Astrocyte (in vitro differentiated cells and primary cell): ENCODE data around the gene POU2F1. TPM values are rescaled to one million over a fixed set of nuclear protein-coding genes. Genes with fewer than 3 reads are reported as not detected.

Experiments used
- DNase-seq: peaks from one replicate; pipeline ENCODE4 v3.0.0-alpha.2; 2010; ENCODE audit warnings: low read depth
- FAIRE-seq: peaks from 2 replicates; lab custom pipeline; 2011; peaks lifted over from hg19 to GRCh38; lab: Jason Lieb, UNC
- H2AFZ ChIP-seq: 2 replicates; pipeline ENCODE4 v1.6.0; 2012; ENCODE audit warnings: low read depth, low read length, inconsistent platforms
- H3K27ac ChIP-seq: 2 replicates; pipeline ENCODE4 v1.5.1; 2011; ENCODE audit warnings: low read depth, low read length, inconsistent platforms
- H3K27me3 ChIP-seq: 2 replicates; pipeline ENCODE4 v1.6.0; 2011; ENCODE audit warnings: low read length, inconsistent platforms; ENCODE audit not compliant: insufficient read depth
- H3K36me3 ChIP-seq: 2 replicates; pipeline ENCODE4 v1.5.1; 2011; ENCODE audit warnings: low read length, inconsistent platforms; ENCODE audit not compliant: insufficient read depth
- H3K4me1 ChIP-seq: 2 replicates; pipeline ENCODE4 v1.5.1; 2011; ENCODE audit warnings: low read length, inconsistent platforms; ENCODE audit not compliant: insufficient read depth
- H3K4me2 ChIP-seq: 2 replicates; pipeline ENCODE4 v1.6.0; 2012; ENCODE audit warnings: low read length, inconsistent platforms
- H3K4me3 ChIP-seq: 2 replicates; pipeline ENCODE4 v1.5.1; 2011; ENCODE audit warnings: low read depth, mild to moderate bottlenecking, low read length, inconsistent platforms; ENCODE audit not compliant: insufficient read depth
- H3K79me2 ChIP-seq: 2 replicates; pipeline ENCODE4 v1.6.0; 2012; ENCODE audit warnings: mild to moderate bottlenecking, low read length, inconsistent platforms; ENCODE audit not compliant: insufficient read depth
- H3K9ac ChIP-seq: 2 replicates; pipeline ENCODE4 v1.6.0; 2012; ENCODE audit warnings: mild to moderate bottlenecking, low read length, inconsistent platforms
- H3K9me3 ChIP-seq: 2 replicates; pipeline ENCODE4 v1.5.1; 2012; ENCODE audit warnings: low read depth, mild to moderate bottlenecking, low read length, inconsistent platforms; ENCODE audit not compliant: insufficient read depth
- H4K20me1 ChIP-seq: 2 replicates; pipeline ENCODE4 v1.6.0; 2012; ENCODE audit warnings: low read length, inconsistent platforms; ENCODE audit not compliant: insufficient read depth
- H3K27ac Mint-ChIP-seq: one replicate; pipeline ENCODE4 v1.8.0; 2021; ENCODE audit warnings: mild to moderate bottlenecking, mixed read lengths; ENCODE audit not compliant: unreplicated experiment
- H3K27me3 Mint-ChIP-seq: one replicate; pipeline ENCODE4 v1.8.0; 2021; ENCODE audit warnings: low read depth, mixed read lengths; ENCODE audit not compliant: unreplicated experiment
- H3K36me3 Mint-ChIP-seq: one replicate; pipeline ENCODE4 v1.8.0; 2021; ENCODE audit warnings: low read depth, mixed read lengths; ENCODE audit not compliant: unreplicated experiment
- H3K4me1 Mint-ChIP-seq: one replicate; pipeline ENCODE4 v1.8.0; 2021; ENCODE audit warnings: low read depth, mixed read lengths; ENCODE audit not compliant: unreplicated experiment
- H3K4me3 Mint-ChIP-seq: one replicate; pipeline ENCODE4 v1.8.0; 2021; ENCODE audit warnings: mild to moderate bottlenecking, moderate library complexity, mixed read lengths; ENCODE audit not compliant: unreplicated experiment
- H3K9me3 Mint-ChIP-seq: one replicate; pipeline ENCODE4 v1.8.0; 2021; ENCODE audit warnings: mild to moderate bottlenecking, mixed read lengths; ENCODE audit not compliant: unreplicated experiment
- EZH2 ChIP-seq: IDR thresholded peaks from 2 replicates; pipeline ENCODE4 v1.6.1; 2012; ENCODE audit warnings: mild to moderate bottlenecking, low read length, inconsistent platforms; ENCODE audit not compliant: insufficient read depth
- total RNA-seq: library from RNA; stranded (reverse); gene quantifications from 2 replicates; pipeline ENCODE4 v1.2.1, GENCODE V29; 2021
- TF ChIP-seq, protein P1 (sequence below): IDR thresholded peaks from 2 replicates; pipeline ENCODE4 v1.5.1; 2011; ENCODE audit warnings: low read depth, mild to moderate bottlenecking, inconsistent platforms, low read length, moderate library complexity; ENCODE audit not compliant: insufficient read depth

POU2F1 gene
- total RNA-seq, 1 donor from 2014 or later = 21.7 TPM

DNA sequence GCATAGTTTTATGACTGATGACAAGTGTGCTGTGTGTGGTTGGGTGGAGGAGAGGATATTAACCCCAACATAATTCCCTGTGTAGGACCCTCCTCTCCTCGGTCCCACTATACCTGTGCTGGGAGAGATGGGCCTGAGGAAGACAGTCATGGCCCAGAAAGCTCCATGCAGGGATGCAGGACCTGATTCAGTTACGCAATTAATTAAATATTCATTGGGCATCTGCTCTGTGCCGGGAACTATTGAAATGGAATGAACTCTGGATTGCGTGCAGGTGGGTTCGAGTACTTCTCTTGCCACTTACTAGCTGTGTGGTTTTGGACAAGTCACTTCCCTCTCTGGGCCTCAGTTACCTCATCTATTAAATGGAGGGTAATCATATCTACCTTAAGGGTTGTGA lies 223.1 kb downstream of the POU2F1 start:
- Mint-ChIP-seq H3K4me1 (no peaks in the 10 kb centered on the region), H3K4me3 (no peak overlapping the region), H3K9me3 (peaks cover 3% of the 10 kb centered on the region), H3K36me3 (peaks cover 2% of the 10 kb centered on the region), H3K27ac (no peak overlapping the region), H3K27me3 (peaks cover 58% of the 10 kb centered on the region)
- FAIRE-seq (no peak), DNase-seq (no peak)
- no peaks in the 10 kb centered on the region for H3K36me3 ChIP-seq
- H3K9me3 ChIP-seq = no peaks in the 10 kb centered on the region
- peaks cover 5% of the 10 kb centered on the region for H3K4me1 ChIP-seq
- H4K20me1 ChIP-seq = no peaks in the 10 kb centered on the region
- no peaks in the 10 kb centered on the region for H3K79me2 ChIP-seq
- H3K4me3 ChIP-seq = no peak overlapping the region
- TF ChIP-seq, protein P1, sequence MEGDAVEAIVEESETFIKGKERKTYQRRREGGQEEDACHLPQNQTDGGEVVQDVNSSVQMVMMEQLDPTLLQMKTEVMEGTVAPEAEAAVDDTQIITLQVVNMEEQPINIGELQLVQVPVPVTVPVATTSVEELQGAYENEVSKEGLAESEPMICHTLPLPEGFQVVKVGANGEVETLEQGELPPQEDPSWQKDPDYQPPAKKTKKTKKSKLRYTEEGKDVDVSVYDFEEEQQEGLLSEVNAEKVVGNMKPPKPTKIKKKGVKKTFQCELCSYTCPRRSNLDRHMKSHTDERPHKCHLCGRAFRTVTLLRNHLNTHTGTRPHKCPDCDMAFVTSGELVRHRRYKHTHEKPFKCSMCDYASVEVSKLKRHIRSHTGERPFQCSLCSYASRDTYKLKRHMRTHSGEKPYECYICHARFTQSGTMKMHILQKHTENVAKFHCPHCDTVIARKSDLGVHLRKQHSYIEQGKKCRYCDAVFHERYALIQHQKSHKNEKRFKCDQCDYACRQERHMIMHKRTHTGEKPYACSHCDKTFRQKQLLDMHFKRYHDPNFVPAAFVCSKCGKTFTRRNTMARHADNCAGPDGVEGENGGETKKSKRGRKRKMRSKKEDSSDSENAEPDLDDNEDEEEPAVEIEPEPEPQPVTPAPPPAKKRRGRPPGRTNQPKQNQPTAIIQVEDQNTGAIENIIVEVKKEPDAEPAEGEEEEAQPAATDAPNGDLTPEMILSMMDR = no peak
- TF ChIP-seq EZH2 = no peak
- no peak overlapping the region for H2AFZ ChIP-seq
- H3K27me3 ChIP-seq = peaks cover 5% of the 10 kb centered on the region
- no peak overlapping the region for H3K27ac ChIP-seq
- H3K4me2 ChIP-seq = no peak overlapping the region
- H3K9ac ChIP-seq = no peak overlapping the region

DNA sequence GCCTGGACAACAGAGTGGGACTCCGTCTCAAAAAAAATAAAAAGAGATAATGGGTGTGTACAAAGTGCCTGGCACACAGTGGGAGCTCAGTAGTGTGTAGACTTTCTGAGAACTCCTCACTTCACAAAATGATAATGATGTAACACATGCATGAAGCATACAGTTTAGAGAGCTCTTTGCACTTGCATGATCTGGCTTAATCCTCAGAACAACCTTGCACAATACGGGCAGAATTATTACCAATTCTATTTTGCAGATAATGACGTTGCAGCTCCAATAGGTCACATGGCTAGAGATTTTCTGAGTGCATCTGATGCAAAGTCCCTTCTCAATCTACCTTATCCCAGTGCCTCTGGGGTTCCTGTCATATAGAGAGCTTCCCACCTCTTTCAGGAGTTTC lies 226.3 kb downstream of the POU2F1 start:
- H3K9me3 Mint-ChIP-seq = no peaks in the 10 kb centered on the region
- no peaks in the 10 kb centered on the region for H3K9me3 ChIP-seq
- no peaks in the 10 kb centered on the region for H3K79me2 ChIP-seq
- H3K27ac ChIP-seq = no peak overlapping the region
- no peaks in the 10 kb centered on the region for H3K4me1 Mint-ChIP-seq
- no peak for DNase-seq
- H3K4me2 ChIP-seq = no peak overlapping the region
- peaks cover 38% of the 10 kb centered on the region for H3K27me3 Mint-ChIP-seq
- no peak overlapping the region for H3K4me3 Mint-ChIP-seq
- no peak overlapping the region for H3K27ac Mint-ChIP-seq
- no peaks in the 10 kb centered on the region for H3K4me1 ChIP-seq
- H3K27me3 ChIP-seq = peaks cover 2% of the 10 kb centered on the region
- H3K36me3 Mint-ChIP-seq = no peaks in the 10 kb centered on the region
- no peaks in the 10 kb centered on the region for H4K20me1 ChIP-seq
- no peak overlapping the region for H2AFZ ChIP-seq
- no peak overlapping the region for H3K9ac ChIP-seq
- FAIRE-seq = no peak
- no peak overlapping the region for H3K4me3 ChIP-seq
- TF ChIP-seq, protein P1 = no peak
- no peak for TF ChIP-seq EZH2
- H3K36me3 ChIP-seq = no peaks in the 10 kb centered on the region

DNA sequence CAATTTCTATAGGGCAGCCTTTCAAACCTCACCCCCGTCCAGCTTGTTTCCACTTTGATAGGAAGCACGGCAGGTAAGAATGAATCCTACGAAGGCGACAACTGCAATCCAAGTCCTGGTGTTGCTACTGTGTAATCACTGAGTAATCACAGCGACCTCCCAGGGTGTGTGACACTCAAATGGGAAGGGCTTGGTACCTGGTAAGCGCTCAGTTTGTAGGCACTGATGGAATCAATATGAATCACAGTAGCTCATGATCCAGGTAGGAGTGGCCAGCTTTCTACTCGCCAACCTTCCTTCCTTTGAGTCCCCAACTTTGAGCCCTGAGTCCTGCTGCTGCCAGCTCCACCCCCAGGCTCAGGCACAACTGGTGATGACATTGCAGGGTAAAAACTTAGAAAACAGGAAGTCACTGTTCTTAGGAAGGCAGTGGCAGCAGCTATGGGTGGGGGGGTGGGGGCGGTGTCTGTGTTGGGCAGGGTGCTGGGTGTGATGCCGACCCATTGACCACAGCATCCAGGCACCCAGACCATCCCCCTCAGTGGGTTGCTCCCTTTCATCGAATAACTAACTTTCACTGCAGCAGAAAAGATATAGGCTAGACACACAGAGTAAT lies 226.9 kb downstream of the POU2F1 start:
- Histone ChIP-seq H4K20me1 (no peaks in the 10 kb centered on the region), H3K4me3 (no peak overlapping the region), H3K27me3 (peaks cover 2% of the 10 kb centered on the region), H3K4me2 (no peak overlapping the region), H3K9ac (no peak overlapping the region), H3K79me2 (no peaks in the 10 kb centered on the region), H3K27ac (no peak overlapping the region), H3K9me3 (no peaks in the 10 kb centered on the region), H3K4me1 (no peaks in the 10 kb centered on the region), H2AFZ (no peak overlapping the region), H3K36me3 (no peaks in the 10 kb centered on the region)
- DNase-seq = no peak
- H3K4me1 Mint-ChIP-seq = no peaks in the 10 kb centered on the region
- peaks cover 42% of the 10 kb centered on the region for H3K27me3 Mint-ChIP-seq
- TF ChIP-seq, protein P1 = no peak
- no peak for TF ChIP-seq EZH2
- no peak overlapping the region for H3K4me3 Mint-ChIP-seq
- H3K27ac Mint-ChIP-seq = no peak overlapping the region
- H3K36me3 Mint-ChIP-seq = no peaks in the 10 kb centered on the region
- H3K9me3 Mint-ChIP-seq = no peaks in the 10 kb centered on the region
- no peak for FAIRE-seq
